ENCODE data around the gene ADGRV1.

ADGRV1 gene

GRCh38 chr5:91025449-91025848, 466.9 kb downstream of the ADGRV1 start:
- Histone ChIP-seq H3K27ac (replicated peaks) (no peak overlapping the region), H3K27me3 (ENCODE audit: insufficient read depth, poor library complexity, severe bottlenecking) (no peaks in the 10 kb centered on the region), H3K4me3 (replicated peaks; ENCODE audit: insufficient read depth, low read length) (no peak overlapping the region)
- TF ChIP-seq POLR2AphosphoS5 (IDR thresholded peaks at IDR 0.05; ENCODE audit: low read depth) (no peak), CTCF (IDR thresholded peaks at IDR 0.05; ENCODE audit: insufficient read depth, low read length) (no peak), REST (IDR thresholded peaks at IDR 0.05; ENCODE audit: insufficient replicate concordance, low read depth) (no peak), SPI1 (IDR thresholded peaks at IDR 0.05; ENCODE audit: borderline replicate concordance, low read depth) (no peak), GABPA (IDR thresholded peaks at IDR 0.05; ENCODE audit: low read depth) (no peak)
- DNase-seq (ENCODE audit: low read depth in 1 of 2, low spot score in 1 of 2): no peak

- no peak for TF ChIP-seq POLR2AphosphoS5 (IDR thresholded peaks at IDR 0.05; ENCODE audit: low read depth)
- TF ChIP-seq CTCF (IDR thresholded peaks at IDR 0.05; ENCODE audit: insufficient read depth, low read length): no peak
- TF ChIP-seq SPI1 (IDR thresholded peaks at IDR 0.05; ENCODE audit: borderline replicate concordance, low read depth): no peak
- TF ChIP-seq REST (IDR thresholded peaks at IDR 0.05; ENCODE audit: insufficient replicate concordance, low read depth): no peak
- no peak for TF ChIP-seq GABPA (IDR thresholded peaks at IDR 0.05; ENCODE audit: low read depth)
- H3K4me3 ChIP-seq (replicated peaks; ENCODE audit: insufficient read depth, low read length): no peak overlapping the region
Measured at GRCh38 chr5:91025956-91026355, 467.4 kb downstream of the ADGRV1 start.

GRCh38 chr5:91026466-91026865, 467.9 kb downstream of the ADGRV1 start:
- H3K27ac ChIP-seq (replicated peaks): no peak overlapping the region
- no peak overlapping the region for H3K4me3 ChIP-seq (replicated peaks; ENCODE audit: insufficient read depth, low read length)
- no peaks in the 10 kb centered on the region for H3K27me3 ChIP-seq (ENCODE audit: insufficient read depth, poor library complexity, severe bottlenecking)
- no peak for DNase-seq (ENCODE audit: low read depth in 1 of 2, low spot score in 1 of 2)
- no peak for TF ChIP-seq POLR2AphosphoS5 (IDR thresholded peaks at IDR 0.05; ENCODE audit: low read depth)
- TF ChIP-seq GABPA (IDR thresholded peaks at IDR 0.05; ENCODE audit: low read depth): no peak
- TF ChIP-seq REST (IDR thresholded peaks at IDR 0.05; ENCODE audit: insufficient replicate concordance, low read depth): no peak
- no peak for TF ChIP-seq CTCF (IDR thresholded peaks at IDR 0.05; ENCODE audit: insufficient read depth, low read length)
- TF ChIP-seq SPI1 (IDR thresholded peaks at IDR 0.05; ENCODE audit: borderline replicate concordance, low read depth): no peak

More at GRCh38 chr5:91025956-91026355, 467.4 kb downstream of the ADGRV1 start:
- no peaks in the 10 kb centered on the region for H3K27me3 ChIP-seq (ENCODE audit: insufficient read depth, poor library complexity, severe bottlenecking)
- H3K27ac ChIP-seq (replicated peaks): no peak overlapping the region
- DNase-seq (ENCODE audit: low read depth in 1 of 2, low spot score in 1 of 2): no peak

All from HL-60 (cell line).